AG09309 (cell line): ENCODE measurements around the gene UBE2G1.

Experiments
- DNase-seq: peaks from one replicate; pipeline ENCODE4 v3.0.0-alpha.2; 2010; ENCODE audit warnings: low read depth
- H3K4me3 ChIP-seq: 2 replicates; pipeline ENCODE4 v1.5.1; 2011; ENCODE audit warnings: mild to moderate bottlenecking, low read depth, low read length, moderate library complexity; ENCODE audit not compliant: control insufficient read depth
- CTCF ChIP-seq: IDR thresholded peaks from 2 replicates; pipeline ENCODE4 v1.5.1; 2011; ENCODE audit warnings: mild to moderate bottlenecking, low read depth, low read length, inconsistent platforms; ENCODE audit not compliant: insufficient read depth, control insufficient read depth; ENCODE audit errors: missing control alignments

The UBE2G1 gene

GRCh38 chr17:4334332-4334731 is 32.1 kb downstream of the UBE2G1 start:
- no peak for DNase-seq
- H3K4me3 ChIP-seq: no peak overlapping the region
- TF ChIP-seq CTCF: no peak

- H3K4me3 ChIP-seq: no peak overlapping the region
- DNase-seq: no peak
- no peak for TF ChIP-seq CTCF
Measured at GRCh38 chr17:4333041-4333440, 33.4 kb downstream of the UBE2G1 start.

GRCh38 chr17:4332296-4332970 is 34.0 kb downstream of the UBE2G1 start:
- no peak for DNase-seq
- H3K4me3 ChIP-seq: no peak overlapping the region

GRCh38 chr17:4331614-4332013 is 34.9 kb downstream of the UBE2G1 start:
- DNase-seq: no peak
- no peak for TF ChIP-seq CTCF
- H3K4me3 ChIP-seq: no peak overlapping the region

More at GRCh38 chr17:4332296-4332970, 34.0 kb downstream of the UBE2G1 start:
- no peak for TF ChIP-seq CTCF

- H3K4me3 ChIP-seq: no peak overlapping the region
- DNase-seq: peak; percentile 86
Measured at GRCh38 chr17:4329838-4330237, 36.6 kb downstream of the UBE2G1 start.

GRCh38 chr17:4327606-4328005 is 38.9 kb downstream of the UBE2G1 start:
- H3K4me3 ChIP-seq: no peak overlapping the region
- TF ChIP-seq CTCF: no peak
- DNase-seq: peak; percentile 38

More at GRCh38 chr17:4329838-4330237, 36.6 kb downstream of the UBE2G1 start:
- no peak for TF ChIP-seq CTCF

- H3K4me3 ChIP-seq: no peak overlapping the region
- no peak for TF ChIP-seq CTCF
- DNase-seq: no peak
Measured at GRCh38 chr17:4326608-4327007, 39.9 kb downstream of the UBE2G1 start.
